ENCODE results near the gene CUL9. TPM values are rescaled to one million over a fixed set of nuclear protein-coding genes. Genes with fewer than 3 reads are reported as not detected.

Gene CUL9
- polyA plus RNA-seq, 1 donor = 17.8 TPM

Other genes with a start within 250 kb of the CUL9 start
- 0.65 TPM for gene GNMT, start 221.4 kb upstream of the CUL9 start, polyA plus RNA-seq (ENCODE audit: insufficient read length)
- gene PEX6, start 203.0 kb upstream of the CUL9 start, polyA plus RNA-seq (ENCODE audit: insufficient read length) = 15.0 TPM
- 39.0 TPM for gene PPP2R5D, start 197.6 kb upstream of the CUL9 start, polyA plus RNA-seq (ENCODE audit: insufficient read length)
- 39.6 TPM for gene MEA1, start 168.2 kb upstream of the CUL9 start, polyA plus RNA-seq (ENCODE audit: insufficient read length)
- gene KLHDC3, start 167.9 kb upstream of the CUL9 start, polyA plus RNA-seq (ENCODE audit: insufficient read length) = 227 TPM
- 40.4 TPM for gene RRP36, start 160.6 kb upstream of the CUL9 start, polyA plus RNA-seq (ENCODE audit: insufficient read length)
- gene CUL7, start 128.3 kb upstream of the CUL9 start, polyA plus RNA-seq (ENCODE audit: insufficient read length) = 44.5 TPM
- 43.9 TPM for gene MRPL2, start 122.8 kb upstream of the CUL9 start, polyA plus RNA-seq (ENCODE audit: insufficient read length)
- 27.6 TPM for gene KLC4, start 122.6 kb upstream of the CUL9 start, polyA plus RNA-seq (ENCODE audit: insufficient read length)
- 53.2 TPM for gene PTK7, start 105.9 kb upstream of the CUL9 start, polyA plus RNA-seq (ENCODE audit: insufficient read length)
- 57.1 TPM for gene SRF, start 10.9 kb upstream of the CUL9 start, polyA plus RNA-seq (ENCODE audit: insufficient read length)
- gene DNPH1, start 47.3 kb downstream of the CUL9 start, polyA plus RNA-seq (ENCODE audit: insufficient read length) = 15.2 TPM
- 0.04 TPM for gene TTBK1, start 61.3 kb downstream of the CUL9 start, polyA plus RNA-seq (ENCODE audit: insufficient read length)
- not detected for gene SLC22A7, start 116.1 kb downstream of the CUL9 start, polyA plus RNA-seq (ENCODE audit: insufficient read length)
- gene CRIP3, start 126.6 kb downstream of the CUL9 start, polyA plus RNA-seq (ENCODE audit: insufficient read length) = 1.7 TPM
- 14.2 TPM for gene ZNF318, start 187.5 kb downstream of the CUL9 start, polyA plus RNA-seq (ENCODE audit: insufficient read length)
- 14.7 TPM for gene ABCC10, start 245.3 kb downstream of the CUL9 start, polyA plus RNA-seq (ENCODE audit: insufficient read length)